Parathyroid adenoma (tissue), 2 donors: ENCODE measurements around the gene PRKCH.
"Not testable (repeated sequence)": the region's sequence is repeated elsewhere in the genome, so short reads cannot be mapped to it uniquely, and the experiment has no call there.

ENCODE experiments used
- H2AFZ ChIP-seq: fragments of 300-600 bp; sonication (generic); one replicate; pipeline ENCODE4 v1.7.0; 2017; ENCODE audit warnings: antibody characterized with exemption, mild to moderate bottlenecking
- H3K27ac ChIP-seq: fragments of 300-600 bp; sonication (generic); one replicate; pipeline ENCODE4 v1.7.0; 2017
- H3K27me3 ChIP-seq: fragments of 300-600 bp; sonication (generic); one replicate; pipeline ENCODE4 v1.7.0; 2017; ENCODE audit warnings: low read length; ENCODE audit not compliant: control insufficient read depth, insufficient read depth
- H3K36me3 ChIP-seq: fragments of 300-600 bp; sonication (generic); one replicate; pipeline ENCODE4 v1.7.0; 2017; ENCODE audit warnings: low read length; ENCODE audit not compliant: control insufficient read depth, insufficient read depth
- H3K4me1 ChIP-seq: fragments of 300-600 bp; sonication (generic); one replicate; pipeline ENCODE4 v1.7.0; 2017; ENCODE audit warnings: control low read depth
- H3K4me2 ChIP-seq: fragments of 300-600 bp; sonication (generic); one replicate; pipeline ENCODE4 v1.7.0; 2017; ENCODE audit warnings: low read length
- H3K4me3 ChIP-seq: fragments of 300-600 bp; sonication (generic); one replicate; pipeline ENCODE4 v1.7.0; 2017; ENCODE audit warnings: low read depth, low read length
- H3K79me2 ChIP-seq: fragments of 300-600 bp; sonication (generic); one replicate; pipeline ENCODE4 v1.7.0; 2017; ENCODE audit warnings: control low read depth
- H3K9ac ChIP-seq: fragments of 300-600 bp; sonication (generic); one replicate; pipeline ENCODE4 v1.7.0; 2017; ENCODE audit warnings: mild to moderate bottlenecking
- H3K9me3 ChIP-seq: fragments of 300-600 bp; sonication (generic); one replicate; pipeline ENCODE4 v1.7.0; 2017; ENCODE audit warnings: low read length; ENCODE audit not compliant: control insufficient read depth
- CTCF ChIP-seq: fragments of 300-600 bp; sonication (generic); IDR thresholded peaks from one replicate; pipeline ENCODE4 v1.7.0; 2017; ENCODE audit warnings: antibody characterized with exemption, mild to moderate bottlenecking
- donor health status: primary hyperparathyroidism.

The PRKCH gene

GRCh38 chr14:61315313-61315712 lies 6.1 kb upstream of the PRKCH start:
- Histone ChIP-seq H3K9me3 (no peaks in the 10 kb centered on the region), H3K9ac (no peak overlapping the region), H3K36me3 (no peaks in the 10 kb centered on the region), H3K4me1 (no peaks in the 10 kb centered on the region), H3K27me3 (no peaks in the 10 kb centered on the region), H3K79me2 (no peaks in the 10 kb centered on the region), H3K4me3 (no peak overlapping the region), H3K27ac (no peak overlapping the region), H3K4me2 (no peak overlapping the region), H2AFZ (no peak overlapping the region)
- no peak for TF ChIP-seq CTCF

GRCh38 chr14:61319086-61319485 lies 2.3 kb upstream of the PRKCH start:
- Histone ChIP-seq H3K27me3 (no peaks in the 10 kb centered on the region), H3K27ac (no peak overlapping the region), H3K4me3 (no peak overlapping the region), H3K4me2 (no peak overlapping the region), H3K9me3 (no peaks in the 10 kb centered on the region), H3K9ac (no peak overlapping the region), H3K4me1 (no peaks in the 10 kb centered on the region), H2AFZ (no peak overlapping the region), H3K36me3 (no peaks in the 10 kb centered on the region), H3K79me2 (peaks cover 2% of the 10 kb centered on the region)
- TF ChIP-seq CTCF: no peak

GRCh38 chr14:61319706-61320105 lies 1.7 kb upstream of the PRKCH start:
- Histone ChIP-seq H3K4me1 (no peaks in the 10 kb centered on the region), H3K36me3 (no peaks in the 10 kb centered on the region), H3K27me3 (no peaks in the 10 kb centered on the region), H3K4me3 (no peak overlapping the region), H3K79me2 (peaks cover 2% of the 10 kb centered on the region), H3K27ac (no peak overlapping the region), H2AFZ (no peak overlapping the region), H3K9ac (no peak overlapping the region), H3K9me3 (no peaks in the 10 kb centered on the region), H3K4me2 (no peak overlapping the region)
- TF ChIP-seq CTCF: no peak

- H3K27ac ChIP-seq, H3K4me1 ChIP-seq, H2AFZ ChIP-seq, H3K4me2 ChIP-seq, H3K79me2 ChIP-seq, H3K4me3 ChIP-seq, H3K27me3 ChIP-seq, H3K9me3 ChIP-seq, H3K9ac ChIP-seq, H3K36me3 ChIP-seq: not testable (repeated sequence)
These were observed 1.2 kb upstream of the PRKCH start for GRCh38 chr14:61320170-61320569.

- Histone ChIP-seq H3K27me3 (no peaks in the 10 kb centered on the region), H3K27ac (peak overlapping the region; percentile 67), H2AFZ (peak overlapping the region; percentile 96), H3K9ac (no peak overlapping the region), H3K4me3 (peak overlapping the region; percentile 69), H3K9me3 (no peaks in the 10 kb centered on the region), H3K4me1 (no peaks in the 10 kb centered on the region), H3K79me2 (peaks cover 2% of the 10 kb centered on the region), H3K4me2 (peak overlapping the region; percentile 88), H3K36me3 (no peaks in the 10 kb centered on the region)
- TF ChIP-seq CTCF: no peak
These were observed 484 bp upstream of the PRKCH start for GRCh38 chr14:61320806-61321384.
